ENCODE measurements around the gene COL6A1.

DNA sequence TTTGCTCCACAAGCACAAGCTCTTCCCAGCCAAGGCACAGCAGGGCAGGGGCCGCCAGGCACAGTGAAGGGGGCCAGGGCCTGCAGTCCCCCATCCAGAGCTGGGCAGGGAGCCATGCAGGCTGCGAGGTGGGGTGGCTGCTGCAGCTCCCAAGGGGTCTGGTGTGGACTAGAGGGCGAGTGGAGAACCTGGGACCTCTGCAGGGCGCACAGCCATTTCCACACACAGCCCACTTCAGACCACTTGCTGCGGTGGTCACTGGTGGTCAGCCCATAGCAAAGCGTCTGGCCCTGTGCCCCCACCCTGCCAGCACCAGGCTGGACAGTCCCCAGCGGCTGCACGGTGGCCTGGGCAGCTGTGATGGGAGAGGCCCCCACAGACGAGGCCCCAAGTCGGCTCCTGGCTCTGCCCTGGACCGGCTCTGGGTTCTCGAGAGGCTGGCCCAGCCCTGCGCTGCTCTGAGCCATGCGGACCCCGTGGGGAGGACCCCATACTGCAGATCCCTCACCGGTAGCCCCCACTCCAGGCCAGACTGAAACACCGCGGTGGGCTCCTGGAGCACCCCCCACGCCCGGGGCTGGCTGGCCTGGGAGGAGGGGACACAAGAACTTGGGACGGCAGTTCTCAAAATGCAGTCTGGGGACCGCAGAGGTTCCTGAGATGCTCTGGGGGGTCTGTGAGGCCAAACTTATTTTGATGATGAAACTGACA, 69.3 kb downstream of the COL6A1 start:
- TF ChIP-seq, protein P1, sequence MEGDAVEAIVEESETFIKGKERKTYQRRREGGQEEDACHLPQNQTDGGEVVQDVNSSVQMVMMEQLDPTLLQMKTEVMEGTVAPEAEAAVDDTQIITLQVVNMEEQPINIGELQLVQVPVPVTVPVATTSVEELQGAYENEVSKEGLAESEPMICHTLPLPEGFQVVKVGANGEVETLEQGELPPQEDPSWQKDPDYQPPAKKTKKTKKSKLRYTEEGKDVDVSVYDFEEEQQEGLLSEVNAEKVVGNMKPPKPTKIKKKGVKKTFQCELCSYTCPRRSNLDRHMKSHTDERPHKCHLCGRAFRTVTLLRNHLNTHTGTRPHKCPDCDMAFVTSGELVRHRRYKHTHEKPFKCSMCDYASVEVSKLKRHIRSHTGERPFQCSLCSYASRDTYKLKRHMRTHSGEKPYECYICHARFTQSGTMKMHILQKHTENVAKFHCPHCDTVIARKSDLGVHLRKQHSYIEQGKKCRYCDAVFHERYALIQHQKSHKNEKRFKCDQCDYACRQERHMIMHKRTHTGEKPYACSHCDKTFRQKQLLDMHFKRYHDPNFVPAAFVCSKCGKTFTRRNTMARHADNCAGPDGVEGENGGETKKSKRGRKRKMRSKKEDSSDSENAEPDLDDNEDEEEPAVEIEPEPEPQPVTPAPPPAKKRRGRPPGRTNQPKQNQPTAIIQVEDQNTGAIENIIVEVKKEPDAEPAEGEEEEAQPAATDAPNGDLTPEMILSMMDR (IDR thresholded peaks at IDR 0.05) = no peak
- no peak for TF ChIP-seq EZH2phosphoT487 (IDR thresholded peaks at IDR 0.05)
- no peak for TF ChIP-seq EZH2 (IDR thresholded peaks at IDR 0.05)

All from neural progenitor cell (in vitro differentiated cells).